ENCODE measurements around the gene TERB1. TPM values are rescaled to one million over a fixed set of nuclear protein-coding genes. Genes with fewer than 3 reads are reported as not detected.

Gene TERB1
- total and polyA plus RNA-seq, 2 donors (not counting 3 experiments of a cell fraction or from before 2014, with no cell fraction given): not detected

DNA sequence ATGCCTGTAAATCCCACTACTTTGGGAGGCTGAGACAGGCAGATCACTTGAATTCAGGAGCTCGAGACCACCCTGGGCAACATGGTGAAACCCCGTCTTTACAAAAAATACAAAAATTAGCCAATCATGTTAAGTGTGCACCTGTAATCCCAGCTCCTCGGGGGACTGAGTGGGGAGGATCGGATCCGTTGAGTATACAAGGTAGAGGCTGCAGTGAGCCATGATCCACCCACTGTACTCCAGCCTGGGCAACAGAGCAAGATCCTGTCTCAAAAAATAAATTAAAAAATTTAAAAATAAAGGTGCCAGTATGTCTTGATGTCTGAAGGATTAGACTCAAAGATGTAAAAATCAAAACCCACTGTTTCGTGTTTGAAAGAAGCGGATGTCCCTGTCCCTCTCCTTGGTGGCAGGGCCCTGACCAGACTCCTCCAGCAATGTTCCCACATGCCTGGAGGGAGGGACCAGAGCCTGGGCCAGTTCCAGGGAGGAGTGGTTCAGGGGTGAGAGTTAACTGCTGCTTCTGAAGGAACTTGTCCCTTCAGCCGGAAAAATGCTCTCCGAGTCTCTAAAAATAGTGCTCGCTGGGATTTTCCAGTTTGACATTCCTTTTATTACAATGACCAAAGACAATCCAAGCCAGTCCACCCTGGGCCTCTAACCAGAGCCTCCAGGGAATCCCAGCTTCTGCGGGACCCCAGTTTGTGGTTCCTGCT lies 95.4 kb downstream of the TERB1 start:
- BruUV-seq (replicated peaks): no TSS peak
- no peak for FAIRE-seq
- H3K4me2 ChIP-seq (ENCODE audit: insufficient read depth, low read length): no peak overlapping the region

More for the DNA sequence above, 95.4 kb downstream of the TERB1 start:
- Histone ChIP-seq H3K9me3 (replicated peaks; ENCODE audit: control insufficient read depth, insufficient read depth, low read length) (no peaks in the 10 kb centered on the region), H3K9me1 (replicated peaks; ENCODE audit: control insufficient read depth, extremely low read depth, insufficient read depth, low read length) (no peaks in the 10 kb centered on the region), H3K27ac (ENCODE audit: insufficient read depth, low read depth, low read length) (no peak overlapping the region), H3K27me3 (ENCODE audit: control insufficient read depth in 2 of 2, insufficient read depth in 2 of 2, low read length in 2 of 2) (peaks cover 2 to 7% of the 10 kb centered on the region in 2 experiments), H3K36me3 (ENCODE audit: control insufficient read depth in 2 of 2, extremely low read depth in 1 of 2, insufficient read depth in 2 of 2, low read length in 2 of 2) (no peaks in the 10 kb centered on the region), H3K79me2 (ENCODE audit: control insufficient read depth, insufficient read depth, low read length) (no peaks in the 10 kb centered on the region), H3K4me3 (replicated peaks in 1 of 3; ENCODE audit: insufficient read depth in 1 of 3, low read depth in 1 of 3, low read length in 3 of 3) (no peak overlapping the region), H2AFZ (ENCODE audit: low read depth, low read length) (no peak overlapping the region), H3K9ac (replicated peaks; ENCODE audit: extremely low read depth, insufficient read depth, low read length) (no peak overlapping the region), H3K4me1 (ENCODE audit: control insufficient read depth, extremely low read depth, insufficient read depth, low read length) (no peaks in the 10 kb centered on the region), H4K20me1 (replicated peaks; ENCODE audit: control insufficient read depth, extremely low read depth, insufficient read depth, low read length) (no peaks in the 10 kb centered on the region)
- dilution Hi-C loops (cut with MboI; ENCODE audit: extremely low pct_ligation_motif_present, low sequenced_read_pairs) (no loop called here), intact Hi-C loops (cut with micrococcal nuclease) (no loop called here)
- peak; percentile 24 for DNase-seq (ENCODE audit: low read depth, low spot score)
- TF ChIP-seq, protein P1, sequence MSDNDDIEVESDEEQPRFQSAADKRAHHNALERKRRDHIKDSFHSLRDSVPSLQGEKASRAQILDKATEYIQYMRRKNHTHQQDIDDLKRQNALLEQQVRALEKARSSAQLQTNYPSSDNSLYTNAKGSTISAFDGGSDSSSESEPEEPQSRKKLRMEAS (IDR thresholded peaks at IDR 0.05; ENCODE audit: insufficient read depth, insufficient read length): no peak
- TF ChIP-seq GATA2 (IDR thresholded peaks at IDR 0.05; ENCODE audit: insufficient read depth, insufficient read length, low read depth, low read length) (no peak), JUN (IDR thresholded peaks at IDR 0.05; ENCODE audit: borderline replicate concordance, insufficient read depth, insufficient read length, low read depth) (no peak), POLR2AphosphoS5 (IDR thresholded peaks at IDR 0.05; ENCODE audit: insufficient read depth, low read depth, low read length) (no peak), POLR2A (IDR thresholded peaks at IDR 0.05; ENCODE audit: low read depth, low read length) (no peak), EZH2 (IDR thresholded peaks at IDR 0.05; ENCODE audit: borderline replicate concordance, low read depth, low read length, severe bottlenecking) (no peak), FOS (IDR thresholded peaks at IDR 0.05; ENCODE audit: borderline replicate concordance, insufficient read depth, low read length) (no peak)
- TF ChIP-seq, protein P2, sequence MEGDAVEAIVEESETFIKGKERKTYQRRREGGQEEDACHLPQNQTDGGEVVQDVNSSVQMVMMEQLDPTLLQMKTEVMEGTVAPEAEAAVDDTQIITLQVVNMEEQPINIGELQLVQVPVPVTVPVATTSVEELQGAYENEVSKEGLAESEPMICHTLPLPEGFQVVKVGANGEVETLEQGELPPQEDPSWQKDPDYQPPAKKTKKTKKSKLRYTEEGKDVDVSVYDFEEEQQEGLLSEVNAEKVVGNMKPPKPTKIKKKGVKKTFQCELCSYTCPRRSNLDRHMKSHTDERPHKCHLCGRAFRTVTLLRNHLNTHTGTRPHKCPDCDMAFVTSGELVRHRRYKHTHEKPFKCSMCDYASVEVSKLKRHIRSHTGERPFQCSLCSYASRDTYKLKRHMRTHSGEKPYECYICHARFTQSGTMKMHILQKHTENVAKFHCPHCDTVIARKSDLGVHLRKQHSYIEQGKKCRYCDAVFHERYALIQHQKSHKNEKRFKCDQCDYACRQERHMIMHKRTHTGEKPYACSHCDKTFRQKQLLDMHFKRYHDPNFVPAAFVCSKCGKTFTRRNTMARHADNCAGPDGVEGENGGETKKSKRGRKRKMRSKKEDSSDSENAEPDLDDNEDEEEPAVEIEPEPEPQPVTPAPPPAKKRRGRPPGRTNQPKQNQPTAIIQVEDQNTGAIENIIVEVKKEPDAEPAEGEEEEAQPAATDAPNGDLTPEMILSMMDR (IDR thresholded peaks at IDR 0.05; ENCODE audit: extremely low read depth in 1 of 2, insufficient read depth in 1 of 2, low read depth in 1 of 2, low read length in 2 of 2): no peak
- ChIA-PET CTCF (interaction anchor here (0.6 kb wide), 1 partner anchor 42 kb away, joined by 3 read pairs; no protein-coding TSS in a partner anchor), POLR2A (no interaction called here)

Other genes starting within 250 kb of the TERB1 start
- gene CKLF, start 249.0 kb downstream of the TERB1 start, total RNA-seq: 80.0 and 93.4 TPM in 2 replicates
- gene CKLF, start 249.0 kb downstream of the TERB1 start, polyA plus RNA-seq: 197 and 209 TPM in 2 replicates
- 9.3 and 12.3 TPM in 2 replicates for gene CMTM1, start 235.1 kb downstream of the TERB1 start, total RNA-seq
- 3.0 and 3.8 TPM in 2 replicates for gene CMTM1, start 235.1 kb downstream of the TERB1 start, polyA plus RNA-seq
- not detected in 2 replicates for gene CMTM2, start 222.1 kb downstream of the TERB1 start, total RNA-seq
- gene CMTM2, start 222.1 kb downstream of the TERB1 start, polyA plus RNA-seq: not detected in 2 replicates
- gene CMTM3, start 196.9 kb downstream of the TERB1 start, total RNA-seq: 83.6 and 90.5 TPM in 2 replicates
- 86.2 and 104 TPM in 2 replicates for gene CMTM3, start 196.9 kb downstream of the TERB1 start, polyA plus RNA-seq
- gene CMTM4, start 104.8 kb downstream of the TERB1 start, total RNA-seq: 8.5 and 9.0 TPM in 2 replicates
- gene CMTM4, start 104.8 kb downstream of the TERB1 start, polyA plus RNA-seq: 7.1 and 10.7 TPM in 2 replicates
- 156 and 159 TPM in 2 replicates for gene DYNC1LI2, start 50.0 kb downstream of the TERB1 start, total RNA-seq
- 51.2 and 110 TPM in 2 replicates for gene DYNC1LI2, start 50.0 kb downstream of the TERB1 start, polyA plus RNA-seq
- gene NAE1, start 29.4 kb upstream of the TERB1 start, total RNA-seq: 64.3 and 67.6 TPM in 2 replicates
- 18.2 and 23.6 TPM in 2 replicates for gene NAE1, start 29.4 kb upstream of the TERB1 start, polyA plus RNA-seq
- not detected in 2 replicates for gene CA7, start 42.8 kb upstream of the TERB1 start, total RNA-seq
- gene CA7, start 42.8 kb upstream of the TERB1 start, polyA plus RNA-seq: not detected in 2 replicates
- 9.3 and 9.5 TPM in 2 replicates for gene PDP2, start 78.9 kb upstream of the TERB1 start, total RNA-seq
- gene PDP2, start 78.9 kb upstream of the TERB1 start, polyA plus RNA-seq: 4.1 and 4.4 TPM in 2 replicates
- not detected in 2 replicates for gene CDH16, start 117.3 kb upstream of the TERB1 start, total RNA-seq
- gene CDH16, start 117.3 kb upstream of the TERB1 start, polyA plus RNA-seq: not detected in 2 replicates
- gene RRAD, start 124.0 kb upstream of the TERB1 start, total RNA-seq: 0.22 and 0.46 TPM in 2 replicates
- gene RRAD, start 124.0 kb upstream of the TERB1 start, polyA plus RNA-seq: 0.48 and 0.60 TPM in 2 replicates
- 78.7 and 85.2 TPM in 2 replicates for gene CIAO2B, start 132.8 kb upstream of the TERB1 start, total RNA-seq
- 314 and 423 TPM in 2 replicates for gene CIAO2B, start 132.8 kb upstream of the TERB1 start, polyA plus RNA-seq
- 24.5 and 28.8 TPM in 2 replicates for gene CES2, start 133.9 kb upstream of the TERB1 start, total RNA-seq
- gene CES2, start 133.9 kb upstream of the TERB1 start, polyA plus RNA-seq: 19.1 and 19.6 TPM in 2 replicates
- not detected in 2 replicates for gene CES3, start 159.7 kb upstream of the TERB1 start, total RNA-seq
- gene CES3, start 159.7 kb upstream of the TERB1 start, polyA plus RNA-seq: 0.10 and 0.13 TPM in 2 replicates
- 3.9 and 5.4 TPM in 2 replicates for gene CES4A, start 187.0 kb upstream of the TERB1 start, total RNA-seq
- gene CES4A, start 187.0 kb upstream of the TERB1 start, polyA plus RNA-seq: 13.3 and 16.4 TPM in 2 replicates
- gene CBFB, start 227.6 kb upstream of the TERB1 start, total RNA-seq: 103 and 113 TPM in 2 replicates
- gene CBFB, start 227.6 kb upstream of the TERB1 start, polyA plus RNA-seq: 22.0 and 27.8 TPM in 2 replicates

Data from endothelial cell of umbilical vein (primary cell).